HK-2 (cell line): ENCODE data around the gene PLA2G3.

Experiments
- DNase-seq: peaks from one replicate; pipeline ENCODE4 v3.0.0-alpha.2; 2018; ENCODE audit not compliant: unreplicated experiment

Gene PLA2G3

GRCh38 chr22:31085928-31086327 lies 54.4 kb downstream of the PLA2G3 start:
- no peak for DNase-seq

- DNase-seq = no peak
Measured at GRCh38 chr22:31085493-31085824, 54.8 kb downstream of the PLA2G3 start.

- no peak for DNase-seq
Measured at GRCh38 chr22:31084811-31085492, 55.4 kb downstream of the PLA2G3 start.
